Glomerular visceral epithelial cell (primary cell): ENCODE data around the gene CCDC18.
"Not testable (repeated sequence)": the region's sequence is repeated elsewhere in the genome, so short reads cannot be mapped to it uniquely, and the experiment has no call there.

ENCODE experiments used
- DNase-seq: peaks from one replicate; pipeline ENCODE4 v3.0.0-alpha.2; 2016; ENCODE audit errors: extremely low spot score

Gene CCDC18

GRCh38 chr1:93243233-93243632 lies 62.7 kb downstream of the CCDC18 start:
- not testable (repeated sequence) for DNase-seq

DNA sequence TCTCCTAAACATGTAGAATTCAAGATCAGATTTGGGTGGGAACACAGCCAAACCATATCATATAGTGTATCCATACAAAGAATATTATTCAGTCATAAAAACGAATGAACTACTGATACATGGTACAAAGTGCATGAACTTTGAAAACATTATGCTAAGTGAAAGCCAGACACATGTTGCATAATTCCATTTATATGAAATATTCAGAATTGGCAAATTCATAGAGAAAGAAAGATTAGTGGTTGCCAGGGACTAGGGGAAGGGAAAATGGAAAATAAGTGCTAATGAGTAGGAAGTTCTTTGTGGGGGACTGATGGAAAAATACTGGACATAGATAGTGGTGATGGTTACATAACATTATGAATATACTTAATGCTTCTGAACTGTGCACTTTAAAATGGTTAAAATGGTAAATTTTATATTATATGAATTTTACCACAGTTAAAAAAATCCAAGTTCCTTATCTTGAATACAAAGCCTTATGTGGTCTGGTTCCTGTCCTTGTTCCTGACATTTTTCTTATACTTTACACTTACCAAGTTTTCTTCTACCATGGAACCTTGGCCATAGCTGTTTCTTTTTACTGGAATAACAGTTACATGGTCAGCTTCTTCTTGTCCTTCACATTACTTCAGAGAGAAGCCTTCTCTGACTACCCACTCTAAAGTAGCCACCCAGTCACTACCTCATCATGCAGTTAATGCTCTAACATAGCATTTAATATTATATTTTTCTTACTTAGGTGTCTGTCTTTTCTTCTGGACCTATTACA lies 64.0 kb downstream of the CCDC18 start:
- no peak for DNase-seq

GRCh38 chr1:93251966-93252365 lies 71.4 kb downstream of the CCDC18 start:
- DNase-seq, result no peak

DNA sequence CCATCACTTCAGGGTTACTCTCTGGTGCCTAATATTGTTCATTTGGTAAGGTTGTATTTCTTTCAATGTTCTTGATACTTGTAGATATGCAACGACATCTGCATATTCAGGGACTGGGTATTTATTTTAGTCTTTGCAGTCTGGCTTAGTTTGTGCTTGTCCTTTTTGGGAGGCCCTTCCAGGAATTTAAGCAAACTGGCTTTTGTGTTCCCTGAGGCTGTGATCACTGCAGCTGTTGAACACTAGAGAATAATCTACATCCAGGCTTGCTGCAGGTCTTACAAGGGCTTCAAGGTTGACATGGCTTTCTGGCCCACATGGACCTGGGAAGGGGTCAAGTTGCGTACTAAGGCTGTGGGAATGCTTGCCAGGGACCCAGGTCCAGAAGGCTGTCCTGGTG lies 72.1 kb downstream of the CCDC18 start:
- no peak for DNase-seq

- peak; percentile 39 for DNase-seq
These were observed 73.0 kb downstream of the CCDC18 start for GRCh38 chr1:93253516-93253915.

DNA sequence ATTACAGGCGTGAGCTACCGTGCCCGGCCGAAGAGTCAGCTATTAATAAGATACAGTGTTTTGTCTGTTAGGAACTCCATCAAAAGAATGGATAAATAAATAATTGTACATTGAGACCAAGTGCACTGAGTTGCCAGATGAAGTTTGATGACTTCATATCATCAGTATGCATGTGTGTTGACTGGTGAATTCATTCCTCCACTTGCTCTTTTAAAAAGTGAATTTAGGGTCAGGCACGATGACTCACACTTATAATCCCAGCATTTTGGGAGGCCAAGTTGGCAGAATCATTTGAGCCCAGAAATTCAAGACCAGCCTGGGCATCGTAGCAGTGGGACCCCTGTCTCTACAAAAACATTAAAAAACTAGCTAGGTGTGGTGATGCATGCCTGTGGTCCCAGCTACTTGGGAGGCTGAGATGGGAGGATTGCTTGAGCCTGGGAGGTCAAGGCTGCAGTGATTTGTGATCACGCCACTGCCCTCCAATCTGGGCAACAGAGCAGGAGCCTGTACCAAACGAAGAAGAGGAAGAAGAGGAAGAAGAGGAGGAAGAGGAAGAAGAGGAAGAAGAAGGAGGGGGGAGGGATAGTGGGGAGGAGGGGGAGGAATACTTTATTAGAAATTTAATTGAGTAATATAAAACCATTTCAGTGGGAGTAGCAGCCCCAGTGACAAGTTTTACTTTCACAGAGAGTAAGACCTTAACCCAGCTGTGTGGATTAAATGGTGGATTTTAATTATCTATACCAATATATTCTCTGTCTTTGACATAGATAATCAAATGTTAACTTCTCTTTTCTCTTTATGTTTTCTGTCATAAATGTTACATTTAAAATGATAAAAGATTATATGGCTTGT lies 74.9 kb downstream of the CCDC18 start:
- peak; percentile 31 for DNase-seq

- DNase-seq, result no peak
These were observed 75.9 kb downstream of the CCDC18 start for GRCh38 chr1:93256433-93256832.

DNA sequence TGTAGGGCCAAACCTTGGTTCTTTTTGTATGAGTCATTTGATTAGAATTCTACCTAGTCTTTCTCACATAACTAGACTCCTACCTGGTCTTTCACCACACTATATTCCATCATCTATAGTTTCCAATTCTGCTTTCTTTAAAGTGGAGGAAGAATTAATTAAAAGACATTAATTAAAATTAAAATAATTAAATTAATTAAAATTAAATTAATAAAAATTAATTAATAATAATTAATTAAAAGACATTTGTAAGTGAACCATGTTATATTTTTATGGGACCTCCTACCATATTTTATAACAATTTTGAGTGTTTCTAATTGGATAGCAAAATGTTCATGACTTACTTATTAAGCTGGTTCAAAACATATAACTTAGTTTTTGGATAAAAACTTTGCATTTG lies 77.4 kb downstream of the CCDC18 start:
- no peak for DNase-seq

- DNase-seq, result not testable (repeated sequence)
These were observed 80.2 kb downstream of the CCDC18 start for GRCh38 chr1:93260726-93261125.

DNA sequence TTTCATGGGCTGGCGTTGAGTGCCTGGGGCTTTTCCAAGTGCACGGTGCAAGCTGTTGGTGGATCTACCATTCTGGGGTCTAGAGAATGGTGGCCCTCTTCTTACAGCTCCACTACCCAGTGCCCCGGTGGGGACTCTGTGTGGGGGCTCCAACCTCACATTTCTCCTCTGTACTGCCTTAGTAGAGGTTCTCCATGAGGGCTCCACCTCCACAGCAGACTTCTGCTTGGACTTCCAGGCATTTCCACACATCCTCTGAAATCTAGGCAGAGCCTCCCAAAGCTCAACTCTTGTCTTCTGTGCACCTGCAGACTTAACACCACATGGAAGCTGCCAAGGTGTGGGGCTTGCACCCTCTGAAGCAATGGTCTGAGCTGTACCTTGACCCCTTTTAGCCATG lies 82.1 kb downstream of the CCDC18 start:
- DNase-seq, result no peak

DNA sequence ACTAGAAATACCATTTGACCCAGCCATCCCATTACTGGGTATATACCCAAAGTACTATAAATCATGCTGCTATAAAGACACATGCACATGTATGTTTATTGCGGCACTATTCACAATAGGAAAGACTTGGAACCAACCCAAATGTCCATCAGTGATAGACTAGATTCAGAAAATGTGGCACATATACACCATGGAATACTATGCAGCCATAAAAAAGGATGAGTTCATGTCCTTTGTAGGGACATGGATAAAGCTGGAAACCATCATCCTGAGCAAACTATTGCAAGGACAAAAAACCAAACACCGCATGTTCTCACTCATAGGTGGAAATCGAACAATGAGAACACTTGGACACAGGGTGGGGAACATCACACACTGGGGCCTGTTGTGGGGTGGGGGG lies 88.4 kb downstream of the CCDC18 start:
- not testable (repeated sequence) for DNase-seq

DNA sequence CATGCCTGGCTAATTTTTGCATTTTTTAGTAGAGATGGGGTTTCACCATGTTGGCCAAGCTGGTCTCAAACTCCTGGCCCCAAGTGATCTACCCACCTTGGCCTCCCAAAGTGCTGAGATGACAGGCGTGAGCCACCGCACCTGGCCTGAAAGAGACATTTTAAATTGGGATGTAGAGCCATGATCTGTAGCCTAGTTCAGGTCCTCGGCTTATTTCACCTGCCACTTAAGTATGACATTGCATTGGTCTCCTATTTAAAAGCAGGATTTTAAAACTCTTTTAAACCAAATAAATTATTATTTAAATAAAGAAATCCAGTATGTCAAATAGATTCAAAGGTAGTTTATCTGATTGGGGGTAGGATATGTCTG lies 94.7 kb downstream of the CCDC18 start:
- DNase-seq, result not testable (repeated sequence)

DNA sequence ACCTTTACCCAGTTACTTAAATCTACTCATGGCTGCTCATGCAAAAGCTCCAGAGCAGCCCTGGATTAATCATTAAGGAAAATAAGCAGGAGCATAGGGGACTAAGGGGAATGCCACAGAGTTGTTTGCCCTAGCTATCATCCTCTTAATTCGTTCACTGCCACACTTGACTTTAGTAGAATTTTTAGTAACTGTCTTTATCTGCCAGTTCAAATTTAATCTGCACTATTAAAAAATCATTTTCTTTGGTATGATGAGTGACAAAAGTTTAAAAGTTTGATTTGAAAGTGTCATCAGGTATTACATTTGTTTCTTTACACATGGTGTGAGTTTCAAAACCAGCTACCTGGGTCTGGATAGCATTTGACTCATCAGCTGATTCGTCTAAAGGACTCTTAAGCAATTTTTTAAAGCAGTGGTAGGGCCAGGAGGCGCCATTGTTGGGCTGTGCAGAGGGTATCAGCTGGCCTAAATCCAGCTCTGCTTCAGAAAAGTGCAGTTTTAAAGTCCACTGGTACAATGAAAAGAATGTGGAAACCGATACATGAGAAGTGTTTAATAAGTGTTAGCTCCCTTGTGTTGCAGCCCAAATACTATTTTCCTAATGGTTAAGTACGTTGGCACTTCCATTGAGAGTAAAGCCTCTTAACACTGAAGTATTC lies 95.2 kb downstream of the CCDC18 start:
- DNase-seq, result peak; percentile 63

DNA sequence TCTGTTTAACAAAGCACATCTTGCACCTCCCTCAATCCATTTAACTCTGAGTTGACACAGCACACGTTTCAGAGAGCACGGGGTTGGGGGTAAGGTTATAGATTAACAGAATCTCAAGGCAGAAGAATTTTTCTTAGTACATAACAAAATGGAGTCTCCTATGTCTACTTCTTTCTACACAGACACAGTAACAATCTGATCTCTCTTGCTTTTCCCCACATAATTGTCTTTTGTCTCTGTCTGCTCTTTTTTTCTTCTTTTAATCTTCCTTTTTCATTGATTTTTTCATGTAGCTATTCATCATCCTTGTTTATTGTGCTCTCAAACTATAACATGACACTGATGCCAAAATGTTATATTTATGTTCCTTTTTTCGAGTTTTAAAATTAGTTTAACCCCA lies 97.0 kb downstream of the CCDC18 start:
- DNase-seq, result not testable (repeated sequence)

- DNase-seq, result no peak
These were observed 103.0 kb downstream of the CCDC18 start for GRCh38 chr1:93283496-93283895.

- DNase-seq, result no peak
These were observed 108.0 kb downstream of the CCDC18 start for GRCh38 chr1:93288558-93288957.

DNA sequence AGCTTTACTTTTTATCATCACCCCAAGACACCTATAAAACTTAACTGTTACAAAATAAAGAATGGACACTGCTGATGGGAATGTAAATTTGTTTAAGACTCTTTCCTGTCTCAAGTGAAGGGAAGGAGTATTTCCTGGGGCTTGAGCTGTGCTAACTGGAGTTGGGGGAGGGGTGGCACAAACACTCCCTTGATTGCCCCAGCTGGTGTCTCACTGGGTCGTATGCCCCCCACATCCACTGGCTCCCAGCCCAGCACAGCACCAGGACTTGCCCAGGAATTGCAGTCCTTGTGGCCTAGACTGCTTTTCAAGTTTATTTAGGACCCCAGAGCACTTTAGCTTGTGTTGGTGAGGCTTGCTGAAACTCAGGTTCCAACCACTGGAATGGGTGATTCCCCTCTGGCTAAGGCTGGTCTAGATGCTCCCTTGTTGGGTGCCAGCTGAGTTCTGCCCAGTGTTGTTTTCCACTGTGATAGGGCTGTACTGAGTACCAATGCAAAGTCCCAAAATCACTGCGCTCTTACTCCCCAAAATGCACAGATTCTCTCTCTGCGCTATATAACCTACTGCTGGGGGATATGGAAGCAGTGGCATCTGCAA lies 116.1 kb downstream of the CCDC18 start:
- no peak for DNase-seq

DNA sequence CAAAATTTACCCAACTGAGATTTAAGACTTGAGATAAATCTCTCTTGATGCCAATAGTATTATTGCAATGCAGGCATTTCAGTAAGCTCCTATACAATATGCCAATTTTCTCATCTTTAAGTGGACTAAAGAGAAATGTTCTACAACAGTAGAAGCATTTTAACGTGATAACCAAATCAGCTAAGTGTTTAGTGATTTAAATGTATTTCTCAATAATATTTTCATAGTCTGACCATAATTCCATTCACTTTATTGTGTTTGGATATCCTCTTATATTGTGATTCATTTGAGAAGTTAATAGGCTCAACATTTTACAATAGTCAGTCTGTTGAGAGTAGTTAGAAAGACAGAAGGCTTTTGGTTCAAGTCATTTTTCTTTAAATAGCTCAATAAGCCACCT lies 120.6 kb downstream of the CCDC18 start:
- no peak for DNase-seq

DNA sequence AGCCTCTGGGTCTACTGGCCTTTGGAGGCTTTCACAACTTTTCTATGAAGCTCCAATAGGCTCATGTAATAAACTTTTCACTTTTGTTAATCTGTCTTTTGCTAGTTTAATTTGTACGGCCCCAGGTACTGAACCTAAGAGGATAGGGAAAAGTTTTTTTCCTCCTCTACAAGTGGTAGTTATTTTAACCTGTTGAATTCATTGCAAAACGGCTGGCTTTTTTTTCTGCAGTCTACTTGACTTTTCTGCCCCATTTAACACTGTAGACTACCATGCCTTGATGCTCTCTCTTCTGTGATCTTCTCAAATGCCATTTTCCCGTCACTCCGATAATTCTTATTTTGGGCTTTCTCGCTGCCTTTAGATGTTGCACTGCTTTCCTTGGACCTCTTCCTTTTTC lies 121.6 kb downstream of the CCDC18 start:
- no peak for DNase-seq

- DNase-seq, result peak; percentile 59
These were observed 124.2 kb downstream of the CCDC18 start for GRCh38 chr1:93304716-93305138.

DNA sequence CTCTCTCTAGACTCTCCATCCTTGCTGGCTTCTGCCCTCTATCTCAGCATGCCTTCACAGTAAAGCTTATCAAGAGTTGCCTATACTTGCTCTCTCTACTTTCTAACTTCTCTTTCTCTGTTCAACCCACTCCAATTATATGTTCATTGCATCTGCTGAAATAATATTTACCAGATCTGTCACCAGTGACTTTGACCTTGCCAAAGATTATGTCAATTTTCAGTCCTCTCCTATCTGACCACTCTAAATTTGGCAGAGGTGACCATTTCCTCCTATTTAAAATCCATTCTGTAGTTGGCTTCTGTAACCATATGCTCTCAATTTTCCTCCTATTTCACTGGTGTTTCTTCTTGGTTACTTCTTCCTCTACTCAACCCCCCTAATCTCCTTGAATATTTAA lies 126.4 kb downstream of the CCDC18 start:
- DNase-seq, result no peak

- DNase-seq, result no peak
These were observed 132.5 kb downstream of the CCDC18 start for GRCh38 chr1:93313026-93313425.
